Keratinocyte (primary cell): ENCODE results near the gene FRY. TPM values are rescaled to one million over a fixed set of nuclear protein-coding genes. Genes with fewer than 3 reads are reported as not detected.

Experiments
- DNase-seq: peaks from one replicate; pipeline ENCODE4 v3.0.0-alpha.2; 2011; ENCODE audit warnings: low read depth, missing footprints, low spot score
- FAIRE-seq: peaks from 2 replicates; lab custom pipeline; 2011; peaks lifted over from hg19 to GRCh38; lab: Jason Lieb, UNC
- H2AFZ ChIP-seq: 2 replicates; pipeline ENCODE4 v1.6.0; 2012; ENCODE audit warnings: low read length, control low read depth, inconsistent platforms; ENCODE audit not compliant: control insufficient read depth
- H3K27ac ChIP-seq: 2 replicates; pipeline ENCODE4 v1.5.1; 2011; ENCODE audit warnings: low read length; ENCODE audit not compliant: control insufficient read depth, insufficient read depth
- H3K27me3 ChIP-seq: 3 replicates; pipeline ENCODE4 v1.6.0; 2011; ENCODE audit warnings: low read length; ENCODE audit not compliant: control insufficient read depth, insufficient read depth; ENCODE audit errors: extremely low read depth
- H3K36me3 ChIP-seq, 2 experiments: 2 replicates in 1 of 2; 3 replicates in 1 of 2; pipeline ENCODE4 v1.5.1; 2011; ENCODE audit warnings: low read length in 2 of 2, mild to moderate bottlenecking in 1 of 2; ENCODE audit not compliant: control insufficient read depth in 2 of 2, insufficient read depth in 2 of 2; ENCODE audit errors: extremely low read depth in 1 of 2
- H3K4me1 ChIP-seq: 3 replicates; pipeline ENCODE4 v1.5.1; 2011; ENCODE audit warnings: low read length; ENCODE audit not compliant: control insufficient read depth, insufficient read depth; ENCODE audit errors: extremely low read depth
- H3K4me2 ChIP-seq: 3 replicates; pipeline ENCODE4 v1.6.0; 2011; ENCODE audit warnings: low read depth, low read length; ENCODE audit not compliant: control insufficient read depth, insufficient read depth; ENCODE audit errors: extremely low read depth
- H3K4me3 ChIP-seq, 3 experiments: fragments of 200-600 bp in 1 of 3; sonication (generic) in 1 of 3; 2 replicates in 2 of 3; 3 replicates in 1 of 3; pipeline ENCODE4 v1.5.1; 2011 to 2016; ENCODE audit warnings: low read length in 3 of 3, mild to moderate bottlenecking in 3 of 3, control low read depth in 2 of 3, inconsistent platforms in 1 of 3, low read depth in 1 of 3, mixed read lengths in 1 of 3, mixed run types in 1 of 3, moderate library complexity in 1 of 3; ENCODE audit not compliant: control insufficient read depth in 2 of 3, insufficient read depth in 2 of 3; ENCODE audit errors: extremely low read depth in 1 of 3
- H3K79me2 ChIP-seq: 2 replicates; pipeline ENCODE4 v1.6.0; 2012; ENCODE audit warnings: low read length; ENCODE audit not compliant: control insufficient read depth, insufficient read depth
- H3K9ac ChIP-seq: 3 replicates; pipeline ENCODE4 v1.6.0; 2011; ENCODE audit warnings: low read length; ENCODE audit not compliant: control insufficient read depth, insufficient read depth; ENCODE audit errors: extremely low read depth
- H3K9me1 ChIP-seq: 3 replicates; pipeline ENCODE4 v1.6.0; 2011; ENCODE audit warnings: low read length; ENCODE audit not compliant: control insufficient read depth, insufficient read depth; ENCODE audit errors: extremely low read depth
- H3K9me3 ChIP-seq: 2 replicates; pipeline ENCODE4 v1.5.1; 2012; ENCODE audit warnings: low read depth, low read length; ENCODE audit not compliant: control insufficient read depth
- H4K20me1 ChIP-seq: 3 replicates; pipeline ENCODE4 v1.6.0; 2011; ENCODE audit warnings: low read length; ENCODE audit not compliant: control insufficient read depth, insufficient read depth; ENCODE audit errors: extremely low read depth
- CTCF ChIP-seq, 3 experiments: IDR thresholded peaks in 1 of 3; conservative IDR thresholded peaks in 1 of 3; optimal IDR thresholded peaks in 1 of 3; 2 replicates in 2 of 3; 3 replicates in 1 of 3; pipeline versions ENCODE3 to v1.5.1; 2011; ENCODE audit warnings: low read length in 3 of 3, mild to moderate bottlenecking in 3 of 3, moderate library complexity in 2 of 3, control low read depth in 1 of 3, inconsistent platforms in 1 of 3; ENCODE audit not compliant: insufficient read depth in 2 of 3; ENCODE audit errors: extremely low read depth in 1 of 3
- EZH2 ChIP-seq: IDR thresholded peaks from one replicate; pipeline ENCODE4 v1.6.1; 2012; ENCODE audit warnings: inconsistent platforms, mild to moderate bottlenecking, low read length, moderate library complexity
- dilution Hi-C: fragments of 300-500 bp; cut with MboI; formaldehyde crosslinking; loops from one replicate; pipeline ENCODE4 v1.7.0; 2020; ENCODE audit warnings: low sequenced_read_pairs; ENCODE audit not compliant: extremely low pct_ligation_motif_present
- polyA plus RNA-seq, 5 experiments: library from polyadenylated mRNA; depleted of rRNA in 3 of 5; stranded (reverse) in 3 of 5; stranded (forward) in 1 of 5; unstranded in 1 of 5; fragments of >200 nt; gene quantifications; 1 replicate in 1 of 5; 2 replicates in 3 of 5; 3 replicates in 1 of 5; pipeline versions ENCODE4 v1.2.1 to v1.2.3, GENCODE V29; 2011 to 2012; ENCODE audit warnings: missing spikeins in 2 of 5, low read depth in 1 of 5, low replicate concordance in 1 of 5

The FRY gene
- polyA plus RNA-seq, 1 donor (not counting 4 experiments of a cell fraction or from before 2014, with no cell fraction given), result 0.80 TPM

DNA sequence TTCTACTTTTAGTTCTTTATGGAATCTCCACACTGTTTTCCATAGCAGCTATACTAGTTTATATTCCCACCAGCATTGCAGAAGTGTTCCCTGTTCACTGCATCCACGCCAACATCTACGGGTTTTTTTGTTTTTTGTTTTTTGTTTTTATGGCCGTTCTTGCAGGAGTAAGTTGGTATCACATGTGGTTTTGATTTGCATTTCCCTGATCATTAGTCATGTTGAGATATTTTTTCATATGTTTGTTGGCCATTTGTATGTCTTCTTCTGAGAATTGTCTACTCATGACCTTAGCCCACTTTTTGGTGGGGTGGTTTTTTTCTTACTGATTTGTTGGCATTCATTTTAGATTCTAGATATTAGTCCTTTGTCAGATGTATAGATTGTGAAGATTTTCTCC, 89.7 kb downstream of the FRY start:
- Histone ChIP-seq H3K4me3 (no peak overlapping the region), H3K9ac (no peak overlapping the region), H2AFZ (no peak overlapping the region), H3K9me1 (no peaks in the 10 kb centered on the region), H3K36me3 (no peaks in the 10 kb centered on the region), H3K27ac (no peak overlapping the region), H3K9me3 (no peaks in the 10 kb centered on the region), H4K20me1 (no peaks in the 10 kb centered on the region), H3K4me2 (no peak overlapping the region), H3K79me2 (no peaks in the 10 kb centered on the region), H3K27me3 (no peaks in the 10 kb centered on the region), H3K4me1 (no peaks in the 10 kb centered on the region)
- TF ChIP-seq CTCF (optimal IDR thresholded peaks at IDR 0.05 in 1 of 3, IDR thresholded peaks at IDR 0.05 in 1 of 3, conservative IDR thresholded peaks at IDR 0.05 in 1 of 3; ENCODE audit: extremely low read depth in 1 of 3, insufficient read depth in 2 of 3, low read length in 3 of 3), result no peak
- no peak for TF ChIP-seq EZH2
- DNase-seq, result no peak
- FAIRE-seq, result no peak
- dilution Hi-C loops, result no loop called here

- H2AFZ ChIP-seq, result no peak overlapping the region
- no peak overlapping the region for H3K4me2 ChIP-seq
- dilution Hi-C loops, result no loop called here
- H3K9me1 ChIP-seq, result no peaks in the 10 kb centered on the region
- H3K4me1 ChIP-seq, result no peaks in the 10 kb centered on the region
- no peak overlapping the region for H3K9ac ChIP-seq
- FAIRE-seq (no peak), DNase-seq (no peak)
- H3K9me3 ChIP-seq, result no peaks in the 10 kb centered on the region
- H4K20me1 ChIP-seq, result no peaks in the 10 kb centered on the region
- H3K27ac ChIP-seq, result no peak overlapping the region
- no peaks in the 10 kb centered on the region for H3K79me2 ChIP-seq
- no peaks in the 10 kb centered on the region for H3K36me3 ChIP-seq
- H3K27me3 ChIP-seq, result no peaks in the 10 kb centered on the region
- no peak overlapping the region for H3K4me3 ChIP-seq
- TF ChIP-seq EZH2 (no peak), CTCF (optimal IDR thresholded peaks at IDR 0.05 in 1 of 3, IDR thresholded peaks at IDR 0.05 in 1 of 3, conservative IDR thresholded peaks at IDR 0.05 in 1 of 3; ENCODE audit: extremely low read depth in 1 of 3, insufficient read depth in 2 of 3, low read length in 3 of 3) (no peak)
These were observed 93.2 kb downstream of the FRY start for GRCh38 chr13:32124743-32125142.
